ENCODE results near the gene CDKAL1. TPM values are rescaled to one million over a fixed set of nuclear protein-coding genes. Genes with fewer than 3 reads are reported as not detected.

CDKAL1 gene
- total RNA-seq, 2 donors from 2014 or later, result 23.5 to 26.4 TPM

- no peak overlapping the region for H3K27ac Mint-ChIP-seq
- peaks cover 11% of the 10 kb centered on the region for H3K4me1 Mint-ChIP-seq
- no peaks in the 10 kb centered on the region for H3K9me3 ChIP-seq (ENCODE audit: control insufficient read depth, low read length)
- no peaks in the 10 kb centered on the region for H3K36me3 Mint-ChIP-seq (ENCODE audit: low read depth)
- DNase-seq, result no peak
- no peaks in the 10 kb centered on the region for H3K36me3 ChIP-seq (ENCODE audit: control insufficient read depth, insufficient read depth, low read length)
- no peak overlapping the region for H3K27ac ChIP-seq (ENCODE audit: low read depth, low read length)
- H3K4me1 ChIP-seq (ENCODE audit: control insufficient read depth, insufficient read depth, low read length), result peaks cover 3% of the 10 kb centered on the region
- WGBS, 2 experiments (ENCODE audit: insufficient coverage in 1 of 2, insufficient read length in 1 of 2), result 95 to 97% methylated on average over 6 to 7 of the region's 7 CpGs
- no peak overlapping the region for H3K9ac ChIP-seq (ENCODE audit: extremely low read depth, low read length, poor library complexity, severe bottlenecking)
- H3K27me3 Mint-ChIP-seq (ENCODE audit: insufficient read depth), result no peaks in the 10 kb centered on the region
- no peaks in the 10 kb centered on the region for H3K27me3 ChIP-seq (ENCODE audit: control insufficient read depth, insufficient read depth, low read length, poor library complexity, severe bottlenecking)
- H3K9me3 Mint-ChIP-seq, result no peaks in the 10 kb centered on the region
- no peak overlapping the region for H3K4me3 ChIP-seq (ENCODE audit: low read length)
- TF ChIP-seq CTCF (conservative IDR thresholded peaks at IDR 0.05), result no peak
- no peak overlapping the region for H3K4me3 Mint-ChIP-seq
Measured at GRCh38 chr6:21039926-21040325, 505.7 kb downstream of the CDKAL1 start.

GRCh38 chr6:21045135-21045700 is 511.0 kb downstream of the CDKAL1 start:
- H3K4me1 Mint-ChIP-seq, result peaks cover 10% of the 10 kb centered on the region
- no peak overlapping the region for H3K27ac Mint-ChIP-seq

GRCh38 chr6:21046276-21046675 is 512.0 kb downstream of the CDKAL1 start:
- no peak for TF ChIP-seq CTCF (conservative IDR thresholded peaks at IDR 0.05)
- 81 to 93% methylated on average over 5 to 6 of the region's 6 CpGs for WGBS, 2 experiments (ENCODE audit: insufficient coverage in 1 of 2, insufficient read length in 1 of 2)
- H3K27ac Mint-ChIP-seq, result no peak overlapping the region

More at GRCh38 chr6:21045135-21045700, 511.0 kb downstream of the CDKAL1 start:
- no peak for TF ChIP-seq CTCF (conservative IDR thresholded peaks at IDR 0.05)
- Histone ChIP-seq H3K4me1 (ENCODE audit: control insufficient read depth, insufficient read depth, low read length) (peaks cover 3% of the 10 kb centered on the region), H3K36me3 (ENCODE audit: control insufficient read depth, insufficient read depth, low read length) (no peaks in the 10 kb centered on the region), H3K27ac (ENCODE audit: low read depth, low read length) (no peak overlapping the region), H3K9me3 (ENCODE audit: control insufficient read depth, low read length) (no peaks in the 10 kb centered on the region), H3K4me3 (ENCODE audit: low read length) (no peak overlapping the region), H3K27me3 (ENCODE audit: control insufficient read depth, insufficient read depth, low read length, poor library complexity, severe bottlenecking) (no peaks in the 10 kb centered on the region), H3K9ac (ENCODE audit: extremely low read depth, low read length, poor library complexity, severe bottlenecking) (no peak overlapping the region)
- no peaks in the 10 kb centered on the region for H3K9me3 Mint-ChIP-seq
- WGBS, 2 experiments (ENCODE audit: insufficient coverage in 1 of 2, insufficient read length in 1 of 2), result 96% methylated on average over 4 to 5 of the region's 5 CpGs
- H3K27me3 Mint-ChIP-seq (ENCODE audit: insufficient read depth), result no peaks in the 10 kb centered on the region
- no peak overlapping the region for H3K4me3 Mint-ChIP-seq
- no peaks in the 10 kb centered on the region for H3K36me3 Mint-ChIP-seq (ENCODE audit: low read depth)
- no peak for DNase-seq

More at GRCh38 chr6:21046276-21046675, 512.0 kb downstream of the CDKAL1 start:
- H3K9me3 ChIP-seq (ENCODE audit: control insufficient read depth, low read length), result no peaks in the 10 kb centered on the region
- no peak overlapping the region for H3K9ac ChIP-seq (ENCODE audit: extremely low read depth, low read length, poor library complexity, severe bottlenecking)
- H3K36me3 ChIP-seq (ENCODE audit: control insufficient read depth, insufficient read depth, low read length), result no peaks in the 10 kb centered on the region
- Mint-ChIP-seq H3K27me3 (ENCODE audit: insufficient read depth) (no peaks in the 10 kb centered on the region), H3K4me1 (peaks cover 5% of the 10 kb centered on the region), H3K36me3 (ENCODE audit: low read depth) (no peaks in the 10 kb centered on the region), H3K4me3 (no peak overlapping the region), H3K9me3 (no peaks in the 10 kb centered on the region)
- H3K4me3 ChIP-seq (ENCODE audit: low read length), result no peak overlapping the region
- H3K4me1 ChIP-seq (ENCODE audit: control insufficient read depth, insufficient read depth, low read length), result no peaks in the 10 kb centered on the region
- no peak overlapping the region for H3K27ac ChIP-seq (ENCODE audit: low read depth, low read length)
- no peak for DNase-seq
- no peaks in the 10 kb centered on the region for H3K27me3 ChIP-seq (ENCODE audit: control insufficient read depth, insufficient read depth, low read length, poor library complexity, severe bottlenecking)

Data from endodermal cell (in vitro differentiated cells).